GM21423 (cell line): Measurements from ENCODE around the gene TMTC2.

Source experiments
- ATAC-seq: cut with Tn5 transposase; IDR thresholded peaks from one replicate; pipeline ENCODE4 v1.9.1; 2021; ENCODE audit warnings: mild to moderate bottlenecking, moderate library complexity; ENCODE audit not compliant: unreplicated experiment

Gene TMTC2

GRCh38 chr12:82682326-82682725, 4.4 kb upstream of the TMTC2 start:
- no peak for ATAC-seq

GRCh38 chr12:82682851-82683261, 3.9 kb upstream of the TMTC2 start:
- no peak for ATAC-seq

- peak; percentile 55 for ATAC-seq
Observed at GRCh38 chr12:82685790-82686167, 927 bp upstream of the TMTC2 start.

GRCh38 chr12:82687021-82688011, 610 bp downstream of the TMTC2 start:
- ATAC-seq = peak; percentile 34

DNA sequence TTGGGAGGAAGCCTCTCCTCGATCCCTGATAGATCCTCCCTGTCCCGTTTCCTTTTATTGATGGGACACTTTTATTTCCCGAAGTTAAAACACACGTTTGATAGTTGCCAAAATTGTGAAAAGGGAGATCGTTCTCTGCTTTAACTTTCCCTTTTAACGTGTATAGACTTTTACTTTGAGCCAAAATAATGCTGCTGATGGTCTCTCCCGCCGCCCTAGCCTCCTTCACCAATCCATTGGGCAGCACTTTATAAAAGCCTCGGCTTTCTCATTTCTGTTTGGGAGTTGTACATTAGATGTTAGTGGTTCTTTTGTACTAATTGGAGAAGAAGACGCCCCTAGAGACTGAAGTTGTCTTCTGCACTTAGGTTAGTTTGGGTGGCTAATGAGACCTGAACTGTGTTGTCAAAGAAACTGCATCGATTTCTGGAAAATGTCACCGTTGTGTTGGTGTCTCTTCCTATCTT, 1.4 kb downstream of the TMTC2 start:
- no peak for ATAC-seq

DNA sequence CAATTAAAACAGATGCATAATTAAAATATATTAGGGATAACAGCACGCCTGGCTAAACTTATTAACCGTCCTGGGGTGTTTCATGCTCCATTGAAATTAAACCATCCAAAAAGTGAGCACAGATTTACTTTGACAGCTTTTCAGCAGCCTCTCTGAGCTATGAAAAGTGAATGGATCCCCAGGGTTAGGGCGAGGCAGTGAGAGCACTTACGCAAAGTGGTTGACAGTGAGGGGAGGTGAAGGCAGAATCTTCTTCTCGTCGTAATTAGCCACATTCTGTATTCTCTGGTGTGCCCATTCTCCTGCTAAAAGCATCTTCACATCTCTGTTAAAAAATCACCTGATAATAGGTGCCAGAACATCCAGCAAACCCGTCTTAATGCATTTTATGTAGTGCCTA, 1.9 kb downstream of the TMTC2 start:
- no peak for ATAC-seq

DNA sequence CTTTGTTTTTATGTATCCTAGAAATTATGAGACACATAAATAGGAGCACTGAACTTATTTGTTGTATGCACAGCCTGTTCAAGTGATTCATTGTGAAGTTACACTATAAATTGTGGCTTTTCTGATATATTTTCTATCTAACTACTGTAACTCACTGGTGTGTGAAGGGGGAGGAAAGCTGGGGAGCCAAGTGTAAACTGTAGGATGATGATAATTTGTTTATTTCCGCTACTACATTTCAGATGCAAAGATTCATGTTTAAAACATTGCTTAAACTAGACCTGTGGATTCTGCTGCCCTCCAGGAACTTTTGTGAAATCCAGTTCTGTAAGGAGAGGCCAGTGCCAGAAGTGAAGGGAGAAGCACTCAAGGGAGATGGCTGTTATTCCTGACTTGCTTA, 3.3 kb downstream of the TMTC2 start:
- no peak for ATAC-seq

GRCh38 chr12:82691513-82691912, 4.8 kb downstream of the TMTC2 start:
- ATAC-seq = no peak

- ATAC-seq = no peak
Observed at GRCh38 chr12:82694276-82694675, 7.6 kb downstream of the TMTC2 start.

- no peak for ATAC-seq
Observed at GRCh38 chr12:82694970-82695369, 8.3 kb downstream of the TMTC2 start.

GRCh38 chr12:82695531-82695930, 8.8 kb downstream of the TMTC2 start:
- ATAC-seq = no peak

GRCh38 chr12:82696543-82696942, 9.8 kb downstream of the TMTC2 start:
- no peak for ATAC-seq

DNA sequence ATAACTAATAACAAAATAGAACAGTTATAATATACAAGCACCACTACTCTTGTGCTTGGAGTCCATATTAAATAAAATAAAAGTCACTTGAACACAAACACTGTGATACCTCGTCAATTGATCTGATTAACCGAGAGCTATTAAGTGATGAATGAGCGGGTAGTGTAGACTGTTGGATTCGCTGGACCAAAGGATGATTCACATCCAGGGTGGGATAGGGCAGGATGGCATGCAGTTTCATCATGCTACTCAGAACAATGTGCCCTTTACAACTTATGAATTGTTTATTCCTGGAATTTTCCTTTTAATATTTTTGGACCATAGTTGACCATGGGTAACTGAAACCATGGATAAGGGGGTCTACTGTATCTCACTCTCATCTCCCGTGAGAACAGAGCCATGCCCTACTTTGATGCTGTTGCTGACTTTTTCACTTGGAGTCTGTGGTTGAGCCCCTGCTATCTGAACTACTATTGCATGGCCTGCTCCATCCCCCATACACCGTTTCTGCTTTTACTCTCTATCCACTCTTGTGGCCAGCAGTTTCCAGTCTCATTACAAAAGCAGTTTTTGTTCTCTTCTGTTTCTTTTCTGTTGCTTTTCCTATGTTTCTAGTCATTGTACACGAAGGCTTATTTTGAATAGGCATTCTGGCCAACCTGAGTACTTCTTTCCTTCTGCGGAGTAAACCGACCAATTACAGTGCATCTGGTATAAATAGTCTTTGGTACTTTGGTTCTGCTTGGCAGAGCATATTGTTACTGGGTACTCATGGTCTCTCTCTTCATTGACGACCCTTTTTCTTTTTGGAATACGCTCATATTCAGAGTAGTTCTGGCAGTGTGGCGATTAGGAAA, 12.2 kb downstream of the TMTC2 start:
- no peak for ATAC-seq

- ATAC-seq = no peak
Observed at GRCh38 chr12:82705774-82706173, 19.1 kb downstream of the TMTC2 start.

- no peak for ATAC-seq
Observed at GRCh38 chr12:82708061-82708879, 21.6 kb downstream of the TMTC2 start.

DNA sequence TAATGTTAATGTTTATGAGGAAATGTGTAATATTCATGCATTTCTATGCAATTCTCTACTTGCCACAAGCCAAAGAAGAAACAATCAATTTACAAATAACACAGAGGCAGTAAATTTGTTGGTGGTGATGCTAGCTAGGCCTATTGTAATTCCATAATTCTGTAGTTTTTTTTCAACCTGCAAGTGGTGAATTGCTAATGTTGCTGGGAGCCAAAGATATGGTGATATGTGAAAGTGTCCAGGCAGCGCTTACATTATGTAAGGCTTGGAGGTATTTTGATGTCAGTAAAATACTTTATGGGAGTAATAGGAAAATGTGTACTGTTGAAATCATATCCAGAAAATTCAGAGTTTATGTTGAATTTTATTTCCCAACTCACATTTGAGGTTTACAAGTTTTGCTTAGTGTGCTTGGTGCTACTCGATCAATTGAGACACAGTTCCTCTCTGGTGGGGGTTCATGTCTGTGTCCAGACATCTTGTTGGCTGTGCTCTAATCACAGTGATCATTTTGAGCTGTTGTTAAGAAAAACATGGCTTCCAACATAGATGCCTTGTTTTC, 23.2 kb downstream of the TMTC2 start:
- ATAC-seq = no peak

DNA sequence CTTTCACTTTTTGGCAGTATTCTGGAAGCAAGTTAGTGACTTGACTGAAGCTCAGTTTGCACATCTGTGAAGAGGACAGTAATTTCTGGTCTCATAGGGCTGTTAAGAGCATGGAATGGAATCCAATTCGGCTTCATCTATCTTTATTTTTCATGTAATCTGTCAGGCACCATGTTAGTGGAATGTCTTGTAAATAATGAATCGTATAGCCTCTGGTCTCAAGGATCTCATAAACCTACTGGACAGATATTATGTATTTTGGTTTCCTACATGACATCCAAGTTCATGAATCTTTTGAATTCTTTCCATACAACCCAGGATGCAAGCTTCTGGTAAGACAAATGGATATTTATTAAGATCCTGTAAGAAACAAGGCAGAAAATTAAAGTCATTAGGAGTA, 24.0 kb downstream of the TMTC2 start:
- no peak for ATAC-seq

- no peak for ATAC-seq
Observed at GRCh38 chr12:82714427-82714826, 27.7 kb downstream of the TMTC2 start.

GRCh38 chr12:82721726-82722125, 35.0 kb downstream of the TMTC2 start:
- ATAC-seq = no peak

DNA sequence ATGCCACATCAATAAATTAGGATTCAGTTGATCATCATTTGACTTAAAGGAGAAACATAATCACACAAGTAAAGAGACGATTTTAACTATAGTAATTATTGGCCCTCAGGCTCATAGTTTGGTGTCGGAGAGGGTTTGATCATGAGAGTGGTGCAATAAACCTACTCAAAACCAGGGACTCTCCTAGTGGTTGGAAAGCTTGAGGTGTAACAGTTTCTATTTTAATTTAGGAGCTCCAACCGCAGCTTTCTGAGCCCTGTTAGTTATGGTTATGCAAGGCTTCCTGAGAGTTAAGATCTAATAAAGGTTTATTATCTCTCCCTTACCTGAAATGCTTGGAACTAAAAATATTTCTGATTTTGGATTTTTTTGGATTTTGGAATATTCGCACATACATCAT, 36.4 kb downstream of the TMTC2 start:
- peak; percentile 66 for ATAC-seq
